HG02852 (cell line): ENCODE results near the gene BCL7A.
A peak's percentile ranks its signal among the peaks of the same experiment; 100 is the strongest.

Experiments used
- ATAC-seq: cut with Tn5 transposase; IDR thresholded peaks from one replicate; pipeline ENCODE4 v1.9.1; 2021; ENCODE audit warnings: mild to moderate bottlenecking, moderate library complexity; ENCODE audit not compliant: unreplicated experiment

Gene BCL7A

GRCh38 chr12:122073815-122074214, 52.1 kb downstream of the BCL7A start:
- no peak for ATAC-seq

GRCh38 chr12:122076743-122077495, 55.2 kb downstream of the BCL7A start:
- ATAC-seq, result no peak

- ATAC-seq, result peak; percentile 81
Measured at GRCh38 chr12:122078141-122079032, 56.7 kb downstream of the BCL7A start, which contains the start of gene MLXIP. TSS of gene MLXIP (plus strand) at chr12:122078756. CDS start at chr12:122078854, 98 bp downstream.

- ATAC-seq, result peak; percentile 13
Measured at GRCh38 chr12:122079033-122079531, 57.4 kb downstream of the BCL7A start.

- ATAC-seq, result no peak
Measured at GRCh38 chr12:122079532-122080081, 57.9 kb downstream of the BCL7A start.

GRCh38 chr12:122080149-122081082, 58.7 kb downstream of the BCL7A start:
- no peak for ATAC-seq

- ATAC-seq, result no peak
Measured at GRCh38 chr12:122081083-122081696, 59.5 kb downstream of the BCL7A start.

- no peak for ATAC-seq
Measured at GRCh38 chr12:122081697-122082221, 60.1 kb downstream of the BCL7A start.

GRCh38 chr12:122082621-122083356, 61.1 kb downstream of the BCL7A start:
- no peak for ATAC-seq

- no peak for ATAC-seq
Measured at GRCh38 chr12:122084857-122085405, 63.2 kb downstream of the BCL7A start.

- ATAC-seq, result no peak
Measured at GRCh38 chr12:122085591-122085990, 63.9 kb downstream of the BCL7A start.

GRCh38 chr12:122086116-122086515, 64.4 kb downstream of the BCL7A start:
- ATAC-seq, result no peak

- ATAC-seq, result no peak
Measured at GRCh38 chr12:122086641-122087285, 65.1 kb downstream of the BCL7A start.

- ATAC-seq, result no peak
Measured at GRCh38 chr12:122087431-122088178, 65.9 kb downstream of the BCL7A start.

GRCh38 chr12:122088179-122088810, 66.6 kb downstream of the BCL7A start:
- no peak for ATAC-seq

GRCh38 chr12:122089077-122089476, 67.4 kb downstream of the BCL7A start:
- no peak for ATAC-seq
